Stimulated activated CD8-positive, alpha-beta memory T cell treated with anti-CD3 and anti-CD28 coated beads, Interleukin-7, amount 100 ng/mL, for 24 hours (primary cell): ENCODE results near the gene LIPE.

ENCODE experiments used
- DNase-seq: peaks from one replicate; pipeline ENCODE4 v3.0.0-alpha.2; 2020; ENCODE audit warnings: low read depth

The LIPE gene

GRCh38 chr19:42380155-42380554 lies 47.0 kb downstream of the LIPE start:
- DNase-seq: no peak

GRCh38 chr19:42378225-42379215 lies 48.7 kb downstream of the LIPE start:
- no peak for DNase-seq

GRCh38 chr19:42376177-42376555 lies 51.0 kb downstream of the LIPE start:
- DNase-seq: no peak

GRCh38 chr19:42375415-42376176 lies 51.6 kb downstream of the LIPE start:
- no peak for DNase-seq

GRCh38 chr19:42374826-42375376 lies 52.3 kb downstream of the LIPE start:
- no peak for DNase-seq

GRCh38 chr19:42370626-42371175 lies 56.5 kb downstream of the LIPE start:
- DNase-seq: no peak

- DNase-seq: no peak
Measured at GRCh38 chr19:42370068-42370520, 57.1 kb downstream of the LIPE start.

- DNase-seq: no peak
Measured at GRCh38 chr19:42369433-42370067, 57.6 kb downstream of the LIPE start.

GRCh38 chr19:42368765-42369164 lies 58.4 kb downstream of the LIPE start:
- no peak for DNase-seq

- no peak for DNase-seq
Measured at GRCh38 chr19:42368360-42368759, 58.8 kb downstream of the LIPE start.

- DNase-seq: no peak
Measured at GRCh38 chr19:42367929-42368328, 59.3 kb downstream of the LIPE start.

GRCh38 chr19:42366673-42367072 lies 60.5 kb downstream of the LIPE start:
- no peak for DNase-seq

GRCh38 chr19:42363614-42364346 lies 63.4 kb downstream of the LIPE start:
- no peak for DNase-seq

- no peak for DNase-seq
Measured at GRCh38 chr19:42362891-42363440, 64.2 kb downstream of the LIPE start.

GRCh38 chr19:42362342-42362741 lies 64.8 kb downstream of the LIPE start:
- no peak for DNase-seq

- no peak for DNase-seq
Measured at GRCh38 chr19:42361545-42361910, 65.7 kb downstream of the LIPE start.

GRCh38 chr19:42360787-42361544 lies 66.2 kb downstream of the LIPE start:
- DNase-seq: no peak

- DNase-seq: no peak
Measured at GRCh38 chr19:42357290-42357689, 69.9 kb downstream of the LIPE start.

- no peak for DNase-seq
Measured at GRCh38 chr19:42356686-42357085, 70.5 kb downstream of the LIPE start.

- DNase-seq: no peak
Measured at GRCh38 chr19:42355896-42356295, 71.3 kb downstream of the LIPE start.
